ENCODE measurements around the gene WNT6. TPM values are rescaled to one million over a fixed set of nuclear protein-coding genes. Genes with fewer than 3 reads are reported as not detected.

WNT6 gene
- total RNA-seq (1 to 10 TPM in 3 of 4 donors, under 1 TPM in 1; 0.86 to 2.1 (median 1.2) TPM), polyA plus RNA-seq (1.7 TPM)
- long read RNA-seq, donor 1, transcript WNT6-201 (4 exons, 1,703 nt) = major isoform, 5 of 6 reads
- long read RNA-seq, donor 1, partial matches to known transcripts = 1 of 6 reads
- long read RNA-seq, donor 1, other reads (novel, unspliced or antisense) = 0 of 6 reads
- long read RNA-seq, donor 2, partial matches to known transcripts = 0 of 1 reads
- long read RNA-seq, donor 2, other reads (novel, unspliced or antisense) = 0 of 1 reads
- long read RNA-seq, donor 3 = 0 reads
- long read RNA-seq, donor 4, partial matches to known transcripts = 0 of 1 reads
- long read RNA-seq, donor 4, other reads (novel, unspliced or antisense) = 0 of 1 reads

DNA sequence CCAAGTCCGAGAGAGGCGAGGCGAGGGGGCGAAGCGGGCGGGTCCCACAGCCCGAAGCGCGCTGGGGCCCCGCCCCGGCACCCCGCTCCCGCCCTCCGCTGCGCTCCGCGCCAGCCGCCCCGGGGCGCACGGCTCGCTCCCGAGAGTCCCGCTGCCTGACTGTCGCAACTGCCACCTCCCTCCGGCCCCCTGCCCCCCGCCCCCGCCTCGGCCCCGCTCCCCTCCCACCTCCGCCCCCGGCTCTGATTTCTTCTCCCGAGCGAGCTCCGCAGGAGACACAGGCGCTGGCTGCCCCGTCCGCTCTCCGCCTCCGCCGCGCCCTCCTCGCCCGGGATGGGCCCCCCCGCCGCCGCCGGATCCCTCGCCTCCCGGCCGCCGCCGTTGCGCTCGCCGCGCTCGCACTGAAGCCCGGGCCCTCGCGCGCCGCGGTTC lies at the start of gene WNT6:
TSS of gene WNT6 (plus strand) at position 250 of the 432 bp plus-strand sequence. CDS start 233 bp downstream, outside the sequence.
- Histone ChIP-seq H3K4me1 (ENCODE audit: control insufficient read depth, insufficient read depth, low read length) (no peaks in the 10 kb centered on the region), H3K9me3 (ENCODE audit: control insufficient read depth, low read length) (no peaks in the 10 kb centered on the region), H3K27me3 (ENCODE audit: control insufficient read depth, insufficient read depth) (no peaks in the 10 kb centered on the region), H3K4me3 (ENCODE audit: low read length) (peak within 1 kb of the TSS; percentile 52), H3K27ac (ENCODE audit: low read length) (no peak within 1 kb of the TSS)
- peak in 1 of 3 donors; percentile 58 for DNase-seq
- WGBS = 1% methylated on average over 64 of the region's 64 CpGs
- no peak for ATAC-seq
- intact Hi-C loops (cut with DNase I) = loop anchor here in 1 of 4 donors (10.0 kb wide), 1 partner anchor 145 kb away; the partner anchor contains the start of gene TTLL4

DNA sequence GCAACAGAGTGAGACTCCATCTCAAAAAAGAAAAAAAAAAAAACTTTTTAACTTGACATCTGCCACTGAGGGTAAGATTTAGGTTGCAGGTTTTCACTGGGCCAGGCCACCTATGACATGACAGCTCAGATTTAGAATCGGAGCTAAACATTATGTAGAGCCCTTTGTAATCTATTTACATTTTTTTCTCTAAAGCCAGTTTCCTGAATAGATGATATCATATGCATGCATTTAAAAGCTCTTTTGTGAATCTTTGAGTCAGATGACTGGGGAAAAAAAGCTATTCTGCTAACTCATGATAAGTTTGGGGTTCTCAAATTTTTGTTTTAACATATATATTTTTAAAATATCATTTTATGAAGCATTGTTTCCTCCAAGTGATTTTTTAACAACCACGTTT lies 49.3 kb upstream of the WNT6 start:
- no peaks in the 10 kb centered on the region for H3K9me3 ChIP-seq (ENCODE audit: control insufficient read depth, low read length)
- DNase-seq (no peak), ATAC-seq (no peak)
- no peak overlapping the region for H3K4me3 ChIP-seq (ENCODE audit: low read length)
- no peaks in the 10 kb centered on the region for H3K27me3 ChIP-seq (ENCODE audit: control insufficient read depth, insufficient read depth)
- no peak overlapping the region for H3K27ac ChIP-seq (ENCODE audit: low read length)
- no peaks in the 10 kb centered on the region for H3K4me1 ChIP-seq (ENCODE audit: control insufficient read depth, insufficient read depth, low read length)
- 70% methylated on average over 2 of the region's 2 CpGs for WGBS
- intact Hi-C loops (cut with DNase I) = no loop called here

DNA sequence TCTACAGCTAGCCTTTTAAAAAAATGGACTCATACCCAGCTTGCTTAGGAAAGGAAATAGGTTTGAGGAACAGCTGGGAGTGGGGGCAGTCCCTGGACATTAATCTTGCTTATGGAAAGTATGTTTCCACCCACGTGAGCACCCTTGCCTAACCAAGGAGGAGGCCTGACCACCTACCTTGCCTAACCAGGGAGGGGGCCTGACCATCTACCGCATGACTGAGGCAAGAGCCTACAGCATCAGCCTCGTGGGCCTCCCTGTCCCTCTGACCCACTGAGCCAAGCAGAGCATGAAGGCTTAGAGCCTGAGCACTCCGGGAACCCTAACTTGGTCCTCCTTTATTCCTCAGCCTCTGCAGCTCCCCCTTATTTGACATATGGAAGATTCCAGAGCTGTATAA lies 48.2 kb upstream of the WNT6 start:
- Histone ChIP-seq H3K9me3 (ENCODE audit: control insufficient read depth, low read length) (no peaks in the 10 kb centered on the region), H3K4me1 (ENCODE audit: control insufficient read depth, insufficient read depth, low read length) (no peaks in the 10 kb centered on the region), H3K27ac (ENCODE audit: low read length) (no peak overlapping the region), H3K27me3 (ENCODE audit: control insufficient read depth, insufficient read depth) (no peaks in the 10 kb centered on the region), H3K4me3 (ENCODE audit: low read length) (no peak overlapping the region)
- ATAC-seq (no peak), DNase-seq (no peak)
- WGBS = 75% methylated on average over 4 of the region's 4 CpGs
- intact Hi-C loops (cut with DNase I) = no loop called here

DNA sequence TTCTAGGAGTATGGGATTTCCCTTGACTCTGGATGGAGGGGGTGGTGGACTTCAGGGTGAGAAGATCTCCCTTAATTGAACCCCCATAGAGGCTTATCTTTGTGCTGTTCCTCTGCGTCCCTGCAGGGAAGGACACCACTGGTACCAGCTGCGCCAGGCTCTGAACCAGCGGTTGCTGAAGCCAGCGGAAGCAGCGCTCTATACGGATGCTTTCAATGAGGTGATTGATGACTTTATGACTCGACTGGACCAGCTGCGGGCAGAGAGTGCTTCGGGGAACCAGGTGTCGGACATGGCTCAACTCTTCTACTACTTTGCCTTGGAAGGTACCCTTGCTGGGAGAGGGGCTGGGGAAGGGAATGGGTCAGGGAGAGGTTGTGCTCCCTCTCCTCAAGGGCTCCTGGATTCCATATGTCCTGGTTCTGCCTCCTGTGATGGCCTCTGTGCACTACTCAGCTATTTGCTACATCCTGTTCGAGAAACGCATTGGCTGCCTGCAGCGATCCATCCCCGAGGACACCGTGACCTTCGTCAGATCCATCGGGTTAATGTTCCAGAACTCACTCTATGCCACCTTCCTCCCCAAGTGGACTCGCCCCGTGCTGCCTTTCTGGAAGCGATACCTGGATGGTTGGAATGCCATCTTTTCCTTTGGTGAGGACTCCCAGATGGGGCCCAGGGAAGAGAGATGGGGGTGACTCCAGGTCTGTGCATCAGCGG lies 47.3 kb upstream of the WNT6 start:
- 97% methylated on average over 21 of the region's 21 CpGs for WGBS
- no peak for ATAC-seq

GRCh38 chr2:218812861-218813260 lies 46.7 kb upstream of the WNT6 start:
- Histone ChIP-seq H3K4me1 (ENCODE audit: control insufficient read depth, insufficient read depth, low read length) (no peaks in the 10 kb centered on the region), H3K9me3 (ENCODE audit: control insufficient read depth, low read length) (no peaks in the 10 kb centered on the region), H3K4me3 (ENCODE audit: low read length) (no peak overlapping the region), H3K27ac (ENCODE audit: low read length) (no peak overlapping the region), H3K27me3 (ENCODE audit: control insufficient read depth, insufficient read depth) (no peaks in the 10 kb centered on the region)
- DNase-seq (no peak), ATAC-seq (no peak)
- intact Hi-C loops (cut with DNase I) = no loop called here
- 92% methylated on average over 5 of the region's 5 CpGs for WGBS

More for the DNA sequence above, 47.3 kb upstream of the WNT6 start:
- no peak for DNase-seq
- no peak overlapping the region for H3K27ac ChIP-seq (ENCODE audit: low read length)
- intact Hi-C loops (cut with DNase I) = no loop called here
- H3K9me3 ChIP-seq (ENCODE audit: control insufficient read depth, low read length) = no peaks in the 10 kb centered on the region
- no peaks in the 10 kb centered on the region for H3K27me3 ChIP-seq (ENCODE audit: control insufficient read depth, insufficient read depth)
- H3K4me3 ChIP-seq (ENCODE audit: low read length) = no peak overlapping the region
- H3K4me1 ChIP-seq (ENCODE audit: control insufficient read depth, insufficient read depth, low read length) = no peaks in the 10 kb centered on the region

GRCh38 chr2:218813771-218814460 lies 45.7 kb upstream of the WNT6 start:
- intact Hi-C loops (cut with DNase I) = no loop called here
- Histone ChIP-seq H3K4me3 (ENCODE audit: low read length) (no peak overlapping the region), H3K4me1 (ENCODE audit: control insufficient read depth, insufficient read depth, low read length) (no peaks in the 10 kb centered on the region), H3K27me3 (ENCODE audit: control insufficient read depth, insufficient read depth) (no peaks in the 10 kb centered on the region), H3K9me3 (ENCODE audit: control insufficient read depth, low read length) (no peaks in the 10 kb centered on the region), H3K27ac (ENCODE audit: low read length) (no peak overlapping the region)
- ATAC-seq (peak in 1 of 2 donors; percentile 20), DNase-seq (peak in 1 of 3 donors; percentile 32)
- WGBS = 83% methylated on average over 11 of the region's 11 CpGs

DNA sequence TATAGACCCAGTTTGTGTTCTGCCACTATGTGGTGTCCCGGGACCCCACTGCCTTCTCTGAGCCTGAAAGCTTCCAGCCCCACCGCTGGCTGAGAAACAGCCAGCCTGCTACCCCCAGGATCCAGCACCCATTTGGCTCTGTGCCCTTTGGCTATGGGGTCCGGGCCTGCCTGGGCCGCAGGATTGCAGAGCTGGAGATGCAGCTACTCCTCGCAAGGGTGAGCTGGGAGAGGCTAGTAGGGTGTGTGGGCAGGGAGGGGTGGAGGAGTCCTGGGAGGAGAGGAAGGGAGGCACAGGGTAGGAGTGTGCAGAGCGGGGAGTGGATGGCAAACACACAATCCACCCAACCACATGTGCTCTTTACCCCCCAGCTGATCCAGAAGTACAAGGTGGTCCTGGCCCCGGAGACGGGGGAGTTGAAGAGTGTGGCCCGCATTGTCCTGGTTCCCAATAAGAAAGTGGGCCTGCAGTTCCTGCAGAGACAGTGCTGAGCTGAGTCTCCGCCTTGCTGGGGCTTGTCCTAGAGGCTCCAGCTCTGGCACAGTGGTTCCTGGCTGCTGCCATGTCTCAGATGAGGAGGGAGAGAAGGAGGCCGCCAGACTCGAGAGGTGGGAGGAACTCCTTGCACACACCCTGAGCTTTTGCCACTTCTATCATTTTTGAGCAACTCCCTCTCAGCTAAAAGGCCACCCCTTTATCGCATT lies 44.9 kb upstream of the WNT6 start:
- no peaks in the 10 kb centered on the region for H3K27me3 ChIP-seq (ENCODE audit: control insufficient read depth, insufficient read depth)
- WGBS = 86% methylated on average over 13 of the region's 13 CpGs
- H3K4me1 ChIP-seq (ENCODE audit: control insufficient read depth, insufficient read depth, low read length) = no peaks in the 10 kb centered on the region
- no peak overlapping the region for H3K4me3 ChIP-seq (ENCODE audit: low read length)
- H3K9me3 ChIP-seq (ENCODE audit: control insufficient read depth, low read length) = no peaks in the 10 kb centered on the region
- ATAC-seq (peak in 1 of 2 donors; percentile 23), DNase-seq (peak in 1 of 3 donors; percentile 70)
- intact Hi-C loops (cut with DNase I) = no loop called here
- no peak overlapping the region for H3K27ac ChIP-seq (ENCODE audit: low read length)

DNA sequence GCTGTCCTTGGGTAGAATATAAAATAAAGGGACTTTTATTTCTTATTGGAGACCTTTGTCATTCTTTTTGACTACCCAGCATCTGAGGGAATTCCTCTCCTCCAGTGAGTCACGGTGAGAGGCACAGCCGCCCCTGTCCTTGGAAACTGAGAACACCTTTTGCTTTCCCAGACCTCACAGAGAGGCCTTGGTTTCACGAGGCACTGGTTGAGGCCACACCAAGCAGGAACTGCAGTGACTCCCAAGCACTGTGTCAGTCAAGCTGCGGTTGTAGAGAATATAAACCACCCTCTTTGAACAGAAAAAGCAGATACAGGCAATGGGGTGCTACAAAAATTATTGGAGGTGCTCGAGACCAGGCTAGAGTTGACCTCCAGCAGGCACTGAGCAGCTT lies 44.4 kb upstream of the WNT6 start:
- Histone ChIP-seq H3K4me1 (ENCODE audit: control insufficient read depth, insufficient read depth, low read length) (no peaks in the 10 kb centered on the region), H3K9me3 (ENCODE audit: control insufficient read depth, low read length) (no peaks in the 10 kb centered on the region), H3K27me3 (ENCODE audit: control insufficient read depth, insufficient read depth) (no peaks in the 10 kb centered on the region), H3K27ac (ENCODE audit: low read length) (no peak overlapping the region), H3K4me3 (ENCODE audit: low read length) (no peak overlapping the region)
- ATAC-seq (no peak), DNase-seq (no peak)
- WGBS = 85% methylated on average over 5 of the region's 5 CpGs
- intact Hi-C loops (cut with DNase I) = no loop called here

DNA sequence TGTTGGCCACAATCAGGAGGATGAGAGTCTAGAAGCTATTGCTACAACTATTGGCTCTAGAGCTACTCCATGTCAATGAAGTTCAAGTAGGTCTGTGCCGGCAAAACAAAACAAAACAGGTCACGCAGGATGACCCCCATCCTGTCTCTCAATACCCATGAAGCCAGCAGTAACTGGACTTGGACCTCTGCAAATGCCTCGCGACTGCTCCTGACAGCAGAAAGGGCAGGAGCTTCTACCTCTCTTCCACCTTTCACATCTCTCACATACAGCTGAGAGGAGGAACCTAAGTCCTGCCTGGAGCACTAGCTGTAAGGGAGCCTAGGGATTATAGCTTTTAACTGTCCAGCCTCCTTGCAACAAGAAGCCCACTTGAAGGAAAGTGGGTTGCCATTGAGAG lies 44.0 kb upstream of the WNT6 start:
- Histone ChIP-seq H3K4me3 (ENCODE audit: low read length) (no peak overlapping the region), H3K9me3 (ENCODE audit: control insufficient read depth, low read length) (no peaks in the 10 kb centered on the region), H3K27ac (ENCODE audit: low read length) (no peak overlapping the region), H3K4me1 (ENCODE audit: control insufficient read depth, insufficient read depth, low read length) (no peaks in the 10 kb centered on the region), H3K27me3 (ENCODE audit: control insufficient read depth, insufficient read depth) (no peaks in the 10 kb centered on the region)
- ATAC-seq = no peak
- DNase-seq = no peak
- intact Hi-C loops (cut with DNase I) = no loop called here
- 91% methylated on average over 4 of the region's 4 CpGs for WGBS

- no peak overlapping the region for H3K27ac ChIP-seq (ENCODE audit: low read length)
- no peaks in the 10 kb centered on the region for H3K27me3 ChIP-seq (ENCODE audit: control insufficient read depth, insufficient read depth)
- no peaks in the 10 kb centered on the region for H3K9me3 ChIP-seq (ENCODE audit: control insufficient read depth, low read length)
- no peak for DNase-seq
- 69% methylated on average over 2 of the region's 2 CpGs for WGBS
- intact Hi-C loops (cut with DNase I) = no loop called here
- H3K4me1 ChIP-seq (ENCODE audit: control insufficient read depth, insufficient read depth, low read length) = no peaks in the 10 kb centered on the region
- ATAC-seq = no peak
- no peak overlapping the region for H3K4me3 ChIP-seq (ENCODE audit: low read length)
These were observed 43.0 kb upstream of the WNT6 start for GRCh38 chr2:218816561-218817011.
